GM15510 (cell line): ENCODE data around the gene RPTOR.

Experiments used
- POLR2A ChIP-seq: IDR thresholded peaks from 3 replicates; pipeline ENCODE4 v1.6.1; 2011; ENCODE audit warnings: borderline replicate concordance; ENCODE audit not compliant: insufficient read length; ENCODE audit errors: extremely low read depth

The RPTOR gene

DNA sequence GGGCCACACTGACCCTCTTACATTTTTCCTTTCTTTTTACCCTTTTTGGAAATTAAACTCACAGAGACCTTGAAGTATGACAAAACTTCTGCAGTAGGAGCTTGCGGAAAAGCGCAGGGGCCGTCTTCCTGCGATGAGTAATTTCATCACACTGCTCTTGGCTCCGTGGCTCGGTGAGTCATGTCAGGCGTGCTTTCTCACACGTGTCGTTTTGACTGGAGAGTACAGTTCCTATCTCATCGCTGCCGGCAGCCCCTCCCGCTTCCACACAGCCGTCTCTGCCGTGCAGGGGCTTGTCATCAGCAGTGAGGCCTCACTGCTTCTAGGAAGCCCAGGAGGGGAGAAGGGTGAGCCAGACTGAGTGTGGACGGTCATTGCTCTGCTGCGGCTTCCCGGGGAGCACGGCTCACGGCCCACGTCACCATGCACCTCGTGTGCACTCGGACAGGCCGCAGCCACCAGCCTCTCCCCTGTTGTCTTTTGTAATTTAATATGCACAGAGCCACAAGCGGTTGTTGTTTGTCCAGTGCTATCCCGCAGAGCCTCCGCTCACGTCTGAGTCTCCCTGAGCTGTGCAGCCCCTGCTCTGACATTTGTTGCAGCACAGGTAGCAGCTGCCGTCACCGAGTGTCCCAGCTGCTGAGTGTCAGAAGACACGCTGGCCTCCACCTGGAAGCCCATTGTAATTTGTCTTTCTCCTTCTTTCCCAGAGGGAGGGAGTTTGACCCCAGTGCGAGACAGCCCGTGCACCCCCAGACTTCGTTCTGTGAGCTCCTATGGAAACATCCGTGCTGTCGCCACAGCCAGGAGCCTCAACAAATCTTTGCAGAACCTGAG is 347.6 kb downstream of the RPTOR start:
- no peak for TF ChIP-seq POLR2A

DNA sequence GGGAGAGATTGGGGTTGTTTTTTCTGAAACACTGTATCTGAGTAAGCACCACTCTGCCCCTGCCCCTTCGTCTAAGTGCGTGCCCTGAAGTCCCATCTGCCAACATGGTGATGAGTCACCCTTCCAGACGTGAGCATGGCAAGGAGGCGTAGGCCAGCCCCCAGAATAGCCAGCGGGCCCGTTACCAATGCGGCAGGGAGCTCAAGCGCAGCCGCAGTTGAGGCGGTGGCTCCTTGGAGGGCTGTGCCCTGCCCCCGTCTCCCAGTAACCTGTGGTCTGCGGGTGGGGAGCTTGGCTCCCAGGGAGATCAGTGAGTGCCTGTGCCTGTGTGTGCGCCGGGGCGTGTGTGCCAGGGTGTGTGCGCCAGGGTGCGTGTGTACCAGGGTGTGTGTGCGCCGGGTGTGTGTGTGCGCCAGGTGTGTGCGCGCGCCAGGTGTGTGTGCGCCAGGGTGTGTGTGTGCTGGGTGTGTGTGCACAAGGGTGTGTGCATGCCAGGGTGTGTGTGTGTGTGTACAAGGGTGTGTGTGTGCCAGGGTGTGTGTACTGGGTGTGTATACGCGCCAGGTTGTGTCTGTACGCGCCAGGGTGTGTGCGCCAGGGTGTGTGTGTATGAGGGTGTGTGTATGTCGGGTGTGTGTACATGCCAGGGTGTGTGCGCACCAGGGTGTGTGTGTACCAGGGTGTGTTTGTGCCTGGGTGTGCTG is 348.4 kb downstream of the RPTOR start:
- no peak for TF ChIP-seq POLR2A

DNA sequence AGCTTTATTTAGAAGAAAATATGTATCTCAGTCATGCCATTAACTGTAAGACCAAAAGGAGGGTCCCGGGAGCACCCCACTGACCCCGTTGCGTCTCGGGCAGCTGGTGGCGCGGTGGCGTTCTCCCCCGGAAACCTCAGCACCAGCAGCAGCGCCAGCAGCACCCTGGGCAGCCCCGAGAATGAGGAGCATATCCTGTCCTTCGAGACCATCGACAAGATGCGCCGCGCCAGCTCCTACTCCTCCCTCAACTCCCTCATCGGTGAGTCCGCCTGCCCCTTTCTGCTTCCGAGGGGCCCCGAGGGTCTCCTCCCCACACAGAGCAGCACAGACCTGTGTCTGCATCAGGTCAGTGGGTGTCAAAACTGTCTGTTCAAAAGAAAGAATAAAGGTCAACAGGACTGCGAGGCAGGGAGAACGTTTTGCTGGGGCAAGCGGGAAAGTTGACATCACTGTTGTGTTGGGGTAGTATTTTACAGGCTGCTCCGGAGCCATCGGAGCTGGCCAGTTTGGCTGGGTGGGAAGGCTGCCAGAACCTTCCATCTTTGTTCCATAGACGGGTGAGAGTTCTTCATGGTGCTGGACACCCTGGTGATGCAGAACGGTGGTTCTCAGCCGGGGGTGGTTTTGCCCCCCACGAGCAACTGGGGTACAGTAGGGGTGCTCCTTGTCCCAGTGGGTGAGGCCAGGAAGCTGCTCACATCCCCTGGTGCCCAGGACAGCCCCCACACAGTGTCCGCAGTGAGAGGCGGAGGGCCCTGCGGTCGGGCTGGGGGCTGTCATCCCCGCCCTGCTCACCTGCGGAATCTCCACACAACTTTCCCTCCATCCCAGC is 349.2 kb downstream of the RPTOR start:
- TF ChIP-seq POLR2A = no peak

DNA sequence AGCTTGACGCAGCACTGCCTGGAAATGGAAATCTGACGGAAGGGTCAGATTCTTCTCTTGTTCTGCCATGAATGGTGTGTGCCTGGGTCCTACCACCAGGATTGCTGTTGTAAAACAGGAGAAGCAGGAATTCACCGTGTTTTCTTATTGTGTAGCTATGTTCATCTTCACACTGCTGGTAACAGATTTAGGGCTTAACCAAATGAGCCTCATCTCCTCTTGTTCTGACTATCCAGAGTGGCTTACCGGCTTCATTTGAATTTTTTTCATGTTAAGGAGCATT is 349.7 kb downstream of the RPTOR start:
- TF ChIP-seq POLR2A = no peak

- TF ChIP-seq POLR2A = no peak
Measured at GRCh38 chr17:80894726-80895125, 350.1 kb downstream of the RPTOR start.

DNA sequence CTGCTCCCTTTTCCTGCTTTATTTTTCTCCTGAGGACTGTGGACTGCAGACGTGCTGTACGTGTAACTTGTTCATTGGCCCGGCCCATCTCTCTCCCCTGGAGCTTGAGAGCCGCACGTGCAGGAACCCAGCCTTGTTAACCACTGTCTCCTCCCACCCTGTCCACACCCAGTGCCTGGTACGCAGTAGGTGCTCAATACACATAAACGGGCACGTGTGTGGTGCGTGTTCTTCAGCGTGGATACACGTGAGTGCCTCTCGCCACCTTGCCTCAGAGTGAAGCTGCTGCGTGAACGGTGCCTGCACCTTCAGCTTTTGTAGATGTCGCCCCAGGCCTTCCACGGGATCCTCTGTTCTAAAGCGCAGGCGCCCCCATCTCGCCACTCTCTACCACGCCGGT is 350.7 kb downstream of the RPTOR start:
- TF ChIP-seq POLR2A = no peak

- no peak for TF ChIP-seq POLR2A
Measured at GRCh38 chr17:80898716-80899115, 354.1 kb downstream of the RPTOR start.

DNA sequence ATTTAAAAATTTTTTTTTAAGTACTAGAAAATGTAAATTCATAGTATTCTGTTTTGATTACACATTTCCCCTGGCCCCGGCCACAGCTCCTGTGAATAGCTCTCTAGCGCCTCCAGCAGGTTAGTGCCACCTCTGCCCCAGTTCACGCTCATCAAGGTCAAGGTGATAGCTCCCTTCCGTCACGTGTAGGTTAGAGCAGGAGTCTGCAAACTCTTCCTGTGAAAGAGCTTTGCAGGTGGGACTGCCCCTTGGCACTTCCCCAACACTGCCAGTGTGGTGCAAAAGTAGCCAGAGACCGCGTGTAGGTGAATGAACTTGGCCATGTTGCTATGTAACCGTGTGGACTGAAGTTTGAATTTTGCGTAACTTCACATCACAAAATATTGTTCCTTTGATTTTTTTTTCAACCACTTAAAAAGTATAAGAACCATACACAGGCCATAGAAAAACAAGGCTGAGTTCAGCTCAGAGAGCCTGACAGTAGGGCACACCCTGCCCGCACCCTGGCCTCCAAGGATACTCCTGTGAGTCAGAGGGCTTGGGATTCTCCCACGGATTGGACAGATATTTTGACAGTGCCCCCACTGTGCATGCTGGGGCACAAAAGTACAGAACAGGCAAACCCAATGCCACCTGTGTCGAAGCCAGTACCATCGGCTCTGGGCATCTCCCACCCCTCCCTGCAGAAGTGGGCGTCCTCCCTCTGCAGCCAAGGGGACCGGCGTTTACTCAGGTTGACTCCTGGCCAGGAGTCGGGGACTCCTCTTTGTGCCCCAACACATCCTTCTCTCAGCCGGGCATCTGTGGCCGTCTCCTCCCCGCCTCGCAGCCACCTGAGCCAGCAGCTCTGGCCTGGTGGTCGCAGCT is 355.0 kb downstream of the RPTOR start:
- no peak for TF ChIP-seq POLR2A

DNA sequence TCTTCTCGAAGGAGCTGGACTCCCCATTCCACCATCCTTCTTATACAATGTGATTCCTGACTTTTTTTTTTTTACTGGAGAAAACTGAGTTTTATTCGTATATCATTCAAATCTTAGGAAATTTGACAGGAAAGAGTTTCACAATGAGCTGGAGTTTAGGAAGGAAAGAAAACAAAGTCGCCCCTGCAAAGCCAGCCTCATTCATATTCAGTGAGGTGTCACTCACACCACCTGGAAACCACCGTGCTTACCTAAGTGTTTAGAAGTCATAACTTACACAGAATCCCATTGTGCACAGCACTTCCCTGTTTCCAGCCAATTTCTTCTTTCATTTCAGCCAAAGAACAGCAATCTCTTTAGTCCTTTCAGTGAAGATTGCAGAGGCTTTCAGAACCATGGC is 356.7 kb downstream of the RPTOR start:
- TF ChIP-seq POLR2A = no peak

DNA sequence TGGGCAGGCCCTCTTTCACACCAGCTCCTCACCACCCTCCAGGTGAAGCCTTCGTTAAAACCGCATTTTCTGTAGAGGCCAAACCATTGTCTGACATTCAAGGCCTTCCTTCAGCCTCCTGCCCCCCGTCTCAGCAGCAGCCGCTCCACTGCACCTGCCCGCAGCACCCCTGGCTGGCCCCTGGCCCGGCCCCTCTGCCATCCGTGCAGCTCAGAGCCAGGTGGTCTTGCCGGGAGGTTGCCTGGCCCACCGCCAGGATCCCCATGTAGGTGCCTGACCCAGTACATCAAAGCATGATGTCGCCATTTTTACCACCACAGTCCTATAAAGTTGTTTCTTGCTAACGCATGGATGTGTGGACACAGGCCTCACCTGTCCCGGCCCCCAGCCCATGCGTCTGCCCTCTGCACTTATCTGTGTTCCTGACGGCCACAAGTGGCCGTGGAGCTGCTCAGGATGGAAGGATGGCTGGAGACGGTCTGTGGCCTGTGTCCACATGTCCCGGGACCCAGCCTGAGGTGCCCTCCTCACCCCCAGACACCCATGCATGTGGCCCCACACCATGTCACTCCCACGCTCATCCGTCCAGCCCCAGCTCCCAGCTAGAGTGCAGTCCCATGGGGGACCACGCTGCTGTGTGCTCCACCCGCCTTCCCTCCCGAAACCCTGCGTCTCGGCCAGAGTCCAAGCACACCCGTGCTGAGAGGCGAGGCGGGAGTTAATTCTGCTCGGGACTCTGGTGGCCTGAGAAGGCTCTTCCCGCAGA is 357.7 kb downstream of the RPTOR start:
- no peak for TF ChIP-seq POLR2A

- TF ChIP-seq POLR2A = no peak
Measured at GRCh38 chr17:80902963-80903611, 358.4 kb downstream of the RPTOR start.

- no peak for TF ChIP-seq POLR2A
Measured at GRCh38 chr17:80904036-80904753, 359.6 kb downstream of the RPTOR start.

DNA sequence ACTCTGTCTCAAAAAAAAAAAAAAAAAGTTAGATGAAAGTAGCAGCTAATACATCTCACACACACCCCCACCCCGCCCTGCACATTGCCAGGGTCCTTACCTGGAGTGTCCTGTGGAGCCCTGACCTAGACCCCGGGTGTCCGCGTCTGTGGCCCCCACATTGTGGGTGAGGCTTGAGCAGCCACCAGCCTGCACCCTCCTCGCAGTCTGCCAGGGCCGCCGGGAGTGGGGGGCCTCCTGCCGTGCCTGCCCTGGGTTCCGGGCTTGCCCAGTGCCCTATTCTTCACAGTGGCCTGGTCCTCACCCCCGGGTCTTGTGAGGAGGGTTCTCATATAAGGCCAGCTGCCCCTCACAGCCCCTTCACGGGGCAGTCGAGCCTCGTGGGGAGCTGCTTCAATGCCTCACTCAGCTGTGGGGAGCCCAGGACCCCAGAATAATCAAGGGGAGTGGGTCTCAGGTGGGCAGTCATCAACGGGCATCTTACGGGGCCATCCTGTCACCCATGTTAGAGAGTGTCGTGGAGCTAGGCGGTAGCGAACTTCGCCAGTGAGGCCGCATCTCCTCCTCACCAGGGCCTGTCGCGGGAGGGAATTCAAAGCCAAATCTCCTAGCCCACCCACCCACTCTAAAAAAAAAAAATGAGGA is 361.1 kb downstream of the RPTOR start:
- no peak for TF ChIP-seq POLR2A
